ENCODE results near the gene IMPG2. TPM values are rescaled to one million over a fixed set of nuclear protein-coding genes. Genes with fewer than 3 reads are reported as not detected.

IMPG2 gene
- polyA plus RNA-seq, 4 donors, result 0.40 to 0.69 (median 0.55) TPM

- DNase-seq (ENCODE audit: low read depth in 4 of 4, low spot score in 2 of 4), result no peak
These were observed 76.2 kb downstream of the IMPG2 start for GRCh38 chr3:101244212-101244575.

DNA sequence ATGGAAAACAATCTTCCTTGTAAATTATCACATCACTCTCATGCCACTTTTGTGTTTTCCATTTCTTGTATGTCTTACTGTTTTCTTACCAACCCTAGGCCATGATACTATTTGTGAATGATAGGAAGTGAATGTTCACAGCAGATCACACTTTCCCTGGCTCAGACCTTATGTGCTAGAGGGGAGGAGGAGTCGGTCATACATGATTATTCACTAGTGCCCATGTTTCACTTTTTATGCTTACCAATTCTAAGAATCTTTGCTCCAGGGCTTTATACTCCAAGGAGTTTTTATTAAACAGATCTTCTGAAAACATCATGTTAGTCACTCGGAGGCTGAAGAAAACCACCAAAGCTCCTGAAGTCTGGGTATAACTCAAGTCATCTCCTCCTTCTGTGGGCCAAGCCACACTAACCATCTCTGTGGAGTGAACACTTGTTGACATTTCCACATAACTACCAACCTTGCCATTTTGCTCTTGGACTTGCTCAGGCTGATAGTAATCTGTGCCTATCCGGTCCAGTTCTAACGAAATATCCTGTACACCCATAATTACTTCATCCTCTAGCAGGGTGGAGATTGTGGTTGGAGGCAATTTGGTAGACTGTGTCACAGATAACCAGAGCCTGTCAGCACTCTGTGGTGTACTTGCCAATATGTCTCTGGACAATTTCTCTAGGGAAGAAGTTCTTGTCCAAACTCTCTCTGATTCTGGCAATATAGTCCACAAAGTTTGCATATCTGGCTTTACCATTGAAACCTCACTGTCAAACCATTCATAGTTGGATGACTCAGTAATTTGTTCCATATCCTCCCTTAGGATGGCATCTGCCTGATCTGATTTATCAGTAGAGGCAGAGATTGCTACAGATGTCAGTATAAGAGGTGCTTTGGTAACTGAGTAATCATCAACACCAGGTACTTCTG is 76.8 kb downstream of the IMPG2 start:
- no peak for DNase-seq (ENCODE audit: low read depth in 4 of 4, low spot score in 2 of 4)

DNA sequence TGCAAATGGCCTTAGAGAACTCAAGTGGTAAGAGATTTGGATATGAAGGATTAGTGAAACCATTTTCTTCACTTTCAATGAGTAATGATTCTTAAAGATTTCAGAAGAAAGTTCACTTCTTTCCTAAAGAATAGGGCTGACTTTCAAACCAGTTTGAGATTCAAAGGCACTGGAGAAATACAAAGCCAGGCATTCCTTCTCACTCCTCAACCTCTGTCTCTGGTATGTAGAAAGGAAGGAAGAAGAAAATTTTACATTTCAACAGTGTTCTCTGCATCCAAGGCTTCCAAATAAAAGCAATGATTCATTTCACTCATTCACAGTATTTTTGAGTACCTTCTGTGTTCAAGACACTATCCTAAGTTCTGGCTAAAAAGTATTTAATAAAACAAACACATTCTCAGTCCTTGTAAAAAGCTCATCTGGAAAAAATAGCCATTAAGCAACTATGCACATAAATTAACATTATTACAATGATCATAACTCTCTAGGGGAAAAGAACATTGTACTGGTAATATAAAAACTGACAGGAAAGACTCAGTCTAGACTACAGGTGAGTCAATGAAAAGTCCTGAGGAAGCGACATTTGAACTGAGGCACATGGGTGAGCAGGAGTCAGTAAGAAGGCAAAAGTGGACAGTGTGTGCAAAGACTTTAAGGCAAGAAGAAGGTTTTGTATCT is 79.5 kb downstream of the IMPG2 start:
- DNase-seq (ENCODE audit: low read depth in 4 of 4, low spot score in 2 of 4), result no peak

DNA sequence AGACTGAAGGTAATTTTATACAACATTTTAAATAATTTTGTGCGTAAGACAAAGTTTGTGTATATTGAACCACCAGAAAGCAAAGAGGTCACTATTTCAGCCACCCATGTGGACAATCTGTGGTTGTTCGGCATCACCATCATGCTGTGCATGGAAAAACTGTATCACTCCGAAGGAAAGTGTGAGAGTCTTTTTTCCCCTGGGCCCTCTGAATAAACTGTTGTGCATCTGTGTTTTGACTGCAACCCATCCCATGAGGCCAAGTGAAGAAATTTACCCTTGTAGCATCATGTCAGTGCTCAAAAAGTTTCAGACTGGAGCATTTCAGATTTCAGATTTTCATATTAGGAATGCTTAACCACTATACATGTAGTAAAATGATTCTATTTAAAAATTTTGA is 85.3 kb downstream of the IMPG2 start:
- no peak for DNase-seq (ENCODE audit: low read depth in 4 of 4, low spot score in 2 of 4)

GRCh38 chr3:101230618-101231017 is 89.8 kb downstream of the IMPG2 start:
- no peak for DNase-seq (ENCODE audit: low read depth in 4 of 4, low spot score in 2 of 4)

DNA sequence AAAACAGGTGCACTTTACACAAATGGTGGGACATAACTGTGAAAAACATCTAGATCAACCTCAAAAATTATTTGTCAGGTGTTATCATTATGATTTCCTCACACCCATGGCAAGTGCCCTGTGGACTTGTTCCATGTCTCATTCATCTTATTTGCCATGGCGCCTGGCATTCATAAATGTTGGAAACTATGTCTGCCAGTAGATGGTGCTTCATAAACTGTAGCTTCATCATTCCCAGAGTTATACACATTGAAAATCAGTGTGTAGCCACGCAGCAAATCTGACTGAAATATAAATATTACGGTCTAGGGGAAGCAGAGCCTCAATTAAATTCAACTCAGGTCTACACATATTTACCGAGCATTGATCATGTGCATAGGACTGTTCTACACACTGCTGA is 90.7 kb downstream of the IMPG2 start:
- no peak for DNase-seq (ENCODE audit: low read depth in 4 of 4, low spot score in 2 of 4)

GRCh38 chr3:101228441-101228840 is 91.9 kb downstream of the IMPG2 start:
- DNase-seq (ENCODE audit: low read depth in 4 of 4, low spot score in 2 of 4), result no peak

GRCh38 chr3:101224739-101225138 is 95.6 kb downstream of the IMPG2 start:
- no peak for DNase-seq (ENCODE audit: low read depth in 4 of 4, low spot score in 2 of 4)

GRCh38 chr3:101223016-101223415 is 97.4 kb downstream of the IMPG2 start:
- no peak for DNase-seq (ENCODE audit: low read depth in 4 of 4, low spot score in 2 of 4)

DNA sequence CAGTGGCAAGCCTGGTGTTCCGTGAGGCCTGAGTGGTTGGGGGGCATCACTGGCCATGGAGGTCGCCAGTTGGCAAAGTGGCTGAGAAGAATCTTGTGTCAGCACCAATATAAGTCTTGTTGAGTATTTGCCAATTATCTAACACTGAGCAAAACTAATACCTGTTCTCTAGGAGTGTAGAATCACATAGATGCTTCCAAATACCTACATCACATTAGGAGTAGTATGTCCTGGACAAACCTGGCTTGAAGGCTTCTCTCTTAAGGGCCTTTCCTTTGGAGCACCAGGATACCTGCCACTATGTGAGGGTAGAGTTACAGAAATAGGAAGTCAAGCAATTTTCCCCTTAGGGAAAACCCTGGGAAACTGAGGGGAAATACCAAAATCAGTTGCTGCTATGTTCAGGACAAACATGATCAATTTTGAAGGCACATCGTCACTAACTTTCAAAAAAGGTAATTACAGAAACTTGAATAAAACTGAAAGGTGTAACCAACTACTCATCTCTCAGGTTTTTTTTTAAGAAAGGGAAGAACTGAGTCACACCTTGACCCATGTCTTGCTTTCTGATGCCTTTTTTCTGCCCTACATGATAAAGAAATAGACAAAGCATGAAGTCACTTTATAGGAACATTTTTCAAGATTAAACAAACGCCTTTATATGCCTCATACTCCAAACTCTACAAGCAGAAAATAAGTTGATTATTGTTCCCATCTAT is 100.4 kb downstream of the IMPG2 start:
- DNase-seq (ENCODE audit: low read depth in 4 of 4, low spot score in 2 of 4), result no peak

GRCh38 chr3:101217472-101218245 is 102.7 kb downstream of the IMPG2 start:
- no peak for DNase-seq (ENCODE audit: low read depth in 4 of 4, low spot score in 2 of 4)

DNA sequence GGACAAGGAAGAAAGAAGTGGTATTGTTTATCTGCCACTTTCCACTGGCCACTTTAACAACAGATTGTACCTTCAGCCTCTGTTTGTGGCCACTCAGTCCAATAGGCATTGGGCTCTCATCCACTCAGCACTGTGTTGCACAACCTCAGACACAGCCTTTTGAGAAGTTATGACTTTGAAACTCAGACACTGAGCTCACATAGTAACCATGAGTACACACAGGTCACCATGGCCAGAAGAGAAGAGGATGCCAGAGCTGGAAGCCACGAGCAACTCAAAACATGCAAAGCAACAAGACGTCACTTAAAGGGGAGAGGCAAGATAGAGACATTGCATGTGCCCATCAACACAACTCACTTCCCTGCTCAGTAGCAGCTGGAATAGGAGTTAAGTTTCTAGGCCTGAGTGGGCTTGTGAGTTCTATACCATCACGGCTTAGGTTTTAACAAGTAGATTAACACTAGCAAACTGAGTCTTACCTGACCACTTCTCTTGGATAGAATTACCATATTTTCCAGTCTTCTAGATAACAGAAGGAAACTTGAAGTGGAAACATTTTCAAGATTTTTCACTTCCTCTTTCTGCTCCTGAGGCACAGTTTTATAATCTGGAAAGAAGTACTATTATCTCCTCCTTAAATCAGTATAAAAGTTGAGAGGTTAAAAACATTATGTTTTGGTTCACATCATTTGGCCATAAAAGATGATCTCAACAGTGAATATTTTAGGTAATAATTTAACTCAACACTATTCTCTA is 103.5 kb downstream of the IMPG2 start:
- DNase-seq (ENCODE audit: low read depth in 4 of 4, low spot score in 2 of 4), result no peak

DNA sequence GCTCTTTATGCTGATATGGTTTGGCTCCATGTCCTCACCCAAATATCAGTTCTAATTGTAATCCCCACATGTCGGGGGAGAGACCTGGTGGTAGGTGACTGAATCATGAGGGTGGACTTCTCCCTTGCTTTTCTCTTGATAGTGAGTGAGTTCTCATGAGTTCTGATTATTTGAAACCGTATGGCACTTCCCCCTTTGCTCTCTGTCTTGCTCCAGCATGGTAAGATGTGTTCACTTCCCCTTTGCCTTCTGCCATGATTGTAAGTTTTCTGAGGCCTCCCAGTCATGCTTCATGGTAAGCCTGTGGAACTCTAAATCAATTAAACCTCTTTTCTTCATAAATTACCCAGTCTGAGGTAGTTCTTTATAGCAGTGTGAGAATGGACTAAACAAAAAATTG is 107.6 kb downstream of the IMPG2 start:
- no peak for DNase-seq (ENCODE audit: low read depth in 4 of 4, low spot score in 2 of 4)

GRCh38 chr3:101204246-101204645 is 116.1 kb downstream of the IMPG2 start:
- DNase-seq (ENCODE audit: low read depth in 4 of 4, low spot score in 2 of 4), result no peak

- DNase-seq (ENCODE audit: low read depth in 4 of 4, low spot score in 2 of 4), result no peak
These were observed 117.0 kb downstream of the IMPG2 start for GRCh38 chr3:101203411-101203810.

- DNase-seq (ENCODE audit: low read depth in 4 of 4, low spot score in 2 of 4), result no peak
These were observed 117.7 kb downstream of the IMPG2 start for GRCh38 chr3:101202640-101203039.

DNA sequence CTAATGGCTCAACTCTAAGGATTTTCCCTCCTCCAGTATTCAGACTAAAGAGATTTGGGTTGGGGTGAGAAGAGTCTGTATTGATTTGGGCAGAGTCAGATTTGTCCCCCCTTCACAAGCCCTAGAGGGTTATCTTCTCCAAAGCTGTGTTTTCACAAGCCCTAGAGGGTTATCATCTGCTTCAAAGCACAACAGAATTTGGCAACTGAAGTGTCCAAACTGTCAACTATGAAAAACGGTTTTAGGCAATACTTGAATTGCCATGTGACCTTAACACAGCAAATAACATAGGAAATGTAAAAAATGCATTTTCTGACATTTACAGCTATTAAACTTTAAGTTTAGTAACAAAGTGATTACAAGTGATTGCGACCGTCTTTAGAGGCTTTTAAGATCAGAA is 119.9 kb downstream of the IMPG2 start:
- DNase-seq (ENCODE audit: low read depth in 4 of 4, low spot score in 2 of 4), result peak; percentile 30 to 61 (median 49)

GRCh38 chr3:101195951-101196713 is 124.2 kb downstream of the IMPG2 start:
- DNase-seq (ENCODE audit: low read depth in 4 of 4, low spot score in 2 of 4), result peak; percentile 34 to 63 (median 40)

GRCh38 chr3:101194392-101194791 is 126.0 kb downstream of the IMPG2 start:
- no peak for DNase-seq (ENCODE audit: low read depth in 4 of 4, low spot score in 2 of 4)

Measured in left renal cortex interstitium (tissue), 4 donors.